GM12892 (cell line): ENCODE measurements around the gene NPIPA1.
"Not testable (repeated sequence)": the region's sequence is repeated elsewhere in the genome, so short reads cannot be mapped to it uniquely, and the experiment has no call there.

ENCODE experiments used
- POLR2A ChIP-seq: IDR thresholded peaks from 2 replicates; pipeline ENCODE4 v1.6.1; 2011; ENCODE audit warnings: low read depth, low read length, control low read depth
- POLR2AphosphoS5 ChIP-seq: IDR thresholded peaks from 2 replicates; pipeline ENCODE4 v1.6.1; 2011; ENCODE audit warnings: low read depth, low read length, control low read depth

DNA sequence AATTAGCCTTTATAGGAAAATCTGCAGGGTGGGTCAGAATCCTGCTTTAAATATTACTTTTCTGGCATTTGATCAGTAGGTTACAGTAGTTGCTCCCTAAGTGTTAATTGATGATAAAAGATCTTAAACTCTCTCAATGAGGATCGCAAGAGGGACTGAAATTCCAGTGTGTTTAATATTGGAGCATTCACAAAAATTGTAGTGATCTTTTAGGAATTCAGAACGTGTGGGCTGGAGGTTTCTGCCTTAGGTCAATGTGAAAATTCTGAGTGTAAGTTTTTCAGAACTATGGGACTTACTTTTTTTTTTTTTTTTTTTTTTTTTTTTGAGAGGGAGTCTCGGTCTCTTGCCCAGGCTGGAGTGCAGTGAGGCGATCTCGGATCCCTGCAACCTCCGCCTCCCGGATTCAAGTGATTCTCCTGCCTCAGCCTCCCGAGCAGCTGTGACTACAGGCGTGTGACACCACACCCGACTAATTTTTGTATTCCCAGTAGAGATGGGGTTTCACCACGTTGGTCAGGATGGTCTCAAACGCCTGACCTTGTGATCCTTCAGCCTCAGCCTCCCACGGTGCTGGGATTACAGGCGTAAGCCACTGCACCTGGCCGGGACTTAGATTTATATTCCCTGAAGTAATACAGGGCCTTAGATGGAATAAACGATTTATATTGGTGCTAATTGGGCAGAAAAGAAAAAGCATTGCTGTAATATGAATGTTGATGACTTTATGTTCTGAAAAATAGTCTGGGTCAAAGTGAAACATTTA lies 39.9 kb downstream of the NPIPA1 start:
- TF ChIP-seq POLR2A, POLR2AphosphoS5: not testable (repeated sequence)
